PFSK-1 (cell line): Measurements from ENCODE around the gene CERS3.

Source experiments
- FOXP2 ChIP-seq: optimal IDR thresholded peaks from 2 replicates; pipeline ENCODE3; 2011; ENCODE audit warnings: borderline replicate concordance, control low read depth, inconsistent platforms; ENCODE audit not compliant: insufficient read depth; ENCODE audit errors: extremely low read length, extremely low read depth
- POLR2AphosphoS5 ChIP-seq: IDR thresholded peaks from 2 replicates; pipeline ENCODE4 v1.6.1; 2012; ENCODE audit warnings: low read depth, mild to moderate bottlenecking, control low read depth, low read length, moderate library complexity
- TF ChIP-seq, protein P1 (sequence below), 2 experiments: IDR thresholded peaks; 2 replicates each; pipeline versions ENCODE4 v1.6.1 to v1.8.0; 2011 to 2012; ENCODE audit warnings: low read depth in 2 of 2, low read length in 2 of 2, control low read depth in 1 of 2, inconsistent platforms in 1 of 2, mild to moderate bottlenecking in 1 of 2, moderate library complexity in 1 of 2; ENCODE audit not compliant: insufficient read depth in 1 of 2

DNA sequence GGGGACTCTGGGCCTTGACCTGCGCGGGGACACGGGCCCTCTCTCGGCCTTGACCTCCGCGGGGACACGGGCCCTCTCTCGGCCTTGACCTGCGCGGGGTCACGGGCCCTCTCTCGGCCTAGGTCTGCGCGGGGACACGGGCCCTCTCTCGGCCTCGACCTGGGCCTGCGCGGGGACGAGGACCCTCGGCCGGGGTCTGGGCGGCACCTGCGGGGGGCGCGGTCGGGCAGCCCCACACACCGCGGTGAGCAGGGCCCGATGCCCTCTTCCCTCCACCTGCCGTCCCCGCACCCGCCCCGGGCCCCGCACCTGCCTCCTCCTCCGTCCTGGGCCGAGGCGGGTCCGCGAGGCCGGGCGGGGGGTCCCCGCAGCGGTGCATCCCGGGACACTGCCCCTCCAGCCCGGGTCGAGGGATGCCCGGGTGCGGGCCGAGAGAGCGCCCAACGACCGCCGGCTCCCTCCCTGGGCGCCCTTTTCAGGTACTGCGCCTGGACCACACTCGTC is 15.6 kb upstream of the CERS3 start:
- TF ChIP-seq POLR2AphosphoS5: no peak
- TF ChIP-seq, protein P1, sequence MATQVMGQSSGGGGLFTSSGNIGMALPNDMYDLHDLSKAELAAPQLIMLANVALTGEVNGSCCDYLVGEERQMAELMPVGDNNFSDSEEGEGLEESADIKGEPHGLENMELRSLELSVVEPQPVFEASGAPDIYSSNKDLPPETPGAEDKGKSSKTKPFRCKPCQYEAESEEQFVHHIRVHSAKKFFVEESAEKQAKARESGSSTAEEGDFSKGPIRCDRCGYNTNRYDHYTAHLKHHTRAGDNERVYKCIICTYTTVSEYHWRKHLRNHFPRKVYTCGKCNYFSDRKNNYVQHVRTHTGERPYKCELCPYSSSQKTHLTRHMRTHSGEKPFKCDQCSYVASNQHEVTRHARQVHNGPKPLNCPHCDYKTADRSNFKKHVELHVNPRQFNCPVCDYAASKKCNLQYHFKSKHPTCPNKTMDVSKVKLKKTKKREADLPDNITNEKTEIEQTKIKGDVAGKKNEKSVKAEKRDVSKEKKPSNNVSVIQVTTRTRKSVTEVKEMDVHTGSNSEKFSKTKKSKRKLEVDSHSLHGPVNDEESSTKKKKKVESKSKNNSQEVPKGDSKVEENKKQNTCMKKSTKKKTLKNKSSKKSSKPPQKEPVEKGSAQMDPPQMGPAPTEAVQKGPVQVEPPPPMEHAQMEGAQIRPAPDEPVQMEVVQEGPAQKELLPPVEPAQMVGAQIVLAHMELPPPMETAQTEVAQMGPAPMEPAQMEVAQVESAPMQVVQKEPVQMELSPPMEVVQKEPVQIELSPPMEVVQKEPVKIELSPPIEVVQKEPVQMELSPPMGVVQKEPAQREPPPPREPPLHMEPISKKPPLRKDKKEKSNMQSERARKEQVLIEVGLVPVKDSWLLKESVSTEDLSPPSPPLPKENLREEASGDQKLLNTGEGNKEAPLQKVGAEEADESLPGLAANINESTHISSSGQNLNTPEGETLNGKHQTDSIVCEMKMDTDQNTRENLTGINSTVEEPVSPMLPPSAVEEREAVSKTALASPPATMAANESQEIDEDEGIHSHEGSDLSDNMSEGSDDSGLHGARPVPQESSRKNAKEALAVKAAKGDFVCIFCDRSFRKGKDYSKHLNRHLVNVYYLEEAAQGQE (IDR thresholded peaks at IDR 0.05; ENCODE audit: insufficient read depth in 1 of 2, low read depth in 2 of 2, low read length in 2 of 2): no peak
- TF ChIP-seq FOXP2: no peak
